GM19035 (cell line): Measurements from ENCODE around the gene FNIP2.

ENCODE experiments used
- ATAC-seq: cut with Tn5 transposase; IDR thresholded peaks from one replicate; pipeline ENCODE4 v1.9.1; 2021; ENCODE audit not compliant: unreplicated experiment

Gene FNIP2

DNA sequence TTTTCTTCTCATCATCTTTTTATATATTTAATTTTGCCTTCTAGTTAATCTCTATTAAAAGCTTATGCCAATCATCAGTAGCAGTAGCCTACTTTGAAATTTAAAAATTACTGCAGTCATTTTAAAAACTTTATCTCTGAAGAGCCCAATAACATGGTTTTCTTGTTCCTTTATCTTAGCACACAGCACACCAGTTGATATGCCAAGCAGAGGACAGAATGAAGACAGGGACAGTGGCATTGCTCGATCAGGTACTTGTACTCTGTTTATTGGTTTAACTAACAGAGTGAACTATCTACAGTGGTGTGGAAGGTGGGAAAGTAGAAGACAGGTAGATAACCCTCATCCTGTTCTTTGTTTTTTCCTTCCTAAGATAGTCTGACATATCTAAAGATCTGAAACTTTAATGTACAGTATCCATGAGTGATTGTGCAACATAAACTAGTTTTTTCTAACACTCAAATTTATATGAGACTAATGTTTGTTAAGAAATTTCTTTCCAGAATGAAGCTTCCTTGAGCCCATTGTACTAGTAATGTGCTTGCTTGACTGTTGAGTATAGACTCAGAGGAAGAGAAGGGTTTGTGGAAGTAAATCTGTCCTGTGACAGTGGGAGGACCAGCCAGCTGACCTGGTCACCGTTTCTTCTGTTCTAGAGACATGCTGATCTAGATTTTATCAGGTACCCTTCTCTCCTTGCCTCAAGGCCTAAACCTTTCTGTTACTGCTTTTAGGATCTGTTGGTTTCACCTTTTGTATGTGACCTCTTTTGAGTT lies 66.6 kb downstream of the FNIP2 start:
- no peak for ATAC-seq

DNA sequence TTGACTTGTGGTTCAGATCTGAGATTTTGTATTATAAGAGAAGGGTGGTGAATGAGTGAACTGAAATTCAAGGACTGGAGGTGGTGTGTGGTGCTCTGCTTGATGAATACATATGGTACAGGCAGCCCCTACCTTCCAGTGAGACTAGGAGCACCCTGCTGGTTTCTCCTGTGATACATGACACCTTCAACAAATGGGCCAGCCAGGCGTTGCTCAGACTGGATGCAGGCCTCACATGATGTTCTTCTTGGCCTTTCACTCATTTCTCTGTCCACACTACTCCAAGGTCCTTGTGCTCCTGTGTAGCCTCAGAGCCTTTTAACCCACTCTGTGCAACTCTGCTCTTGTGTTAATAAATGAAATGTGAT lies 67.2 kb downstream of the FNIP2 start:
- ATAC-seq: no peak

- ATAC-seq: no peak
Measured at GRCh38 chr4:158836828-158837449, 68.1 kb downstream of the FNIP2 start.

DNA sequence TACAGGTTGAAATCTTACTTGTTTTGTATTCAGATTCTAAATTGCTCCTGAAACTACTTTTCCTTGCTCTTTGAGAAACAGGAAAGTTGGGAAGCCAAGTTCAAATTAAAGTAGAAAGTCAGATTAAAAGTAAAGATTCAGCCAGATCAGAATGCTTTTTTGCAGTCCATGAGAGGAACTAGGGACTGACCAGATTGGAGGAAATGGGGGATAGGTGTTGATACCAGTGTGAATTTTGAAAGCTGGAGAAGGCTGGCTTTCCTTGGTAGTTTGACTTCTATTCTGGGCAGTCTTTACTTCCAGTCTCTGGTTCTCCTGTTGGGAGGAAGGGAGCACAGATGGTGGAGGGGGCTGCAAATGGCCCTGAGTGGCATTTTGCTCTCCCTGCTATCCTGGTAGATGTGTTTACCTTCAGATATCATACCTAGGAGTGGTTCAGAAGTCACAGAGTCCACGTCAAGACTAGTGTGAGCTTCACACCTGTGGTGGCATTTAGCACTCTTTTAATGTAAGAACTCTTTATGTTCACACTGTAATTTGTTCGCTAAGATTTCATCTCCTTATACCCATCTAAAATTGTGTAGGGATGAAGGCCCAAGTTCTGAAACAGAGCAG lies 68.8 kb downstream of the FNIP2 start:
- no peak for ATAC-seq

GRCh38 chr4:158840131-158840530 lies 71.3 kb downstream of the FNIP2 start:
- no peak for ATAC-seq

DNA sequence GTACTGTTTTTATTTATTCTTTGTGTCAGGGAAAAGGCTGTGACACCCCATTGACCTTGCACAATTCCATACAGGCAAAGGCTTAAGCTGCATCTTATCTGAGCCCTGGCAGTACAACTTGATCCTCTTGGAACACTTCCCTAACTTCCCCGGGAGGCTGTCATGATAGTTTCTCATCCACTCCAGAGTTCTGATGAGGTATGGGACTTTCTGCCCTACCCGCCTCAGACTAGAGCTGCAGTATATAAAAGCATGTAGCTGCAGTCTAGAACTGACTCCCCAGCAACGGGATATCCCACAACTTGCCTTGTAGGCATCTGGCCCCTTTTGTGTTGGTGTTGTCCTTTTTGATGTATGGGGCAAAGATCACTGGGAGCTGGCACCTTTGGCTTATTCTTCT lies 72.7 kb downstream of the FNIP2 start:
- ATAC-seq: no peak

DNA sequence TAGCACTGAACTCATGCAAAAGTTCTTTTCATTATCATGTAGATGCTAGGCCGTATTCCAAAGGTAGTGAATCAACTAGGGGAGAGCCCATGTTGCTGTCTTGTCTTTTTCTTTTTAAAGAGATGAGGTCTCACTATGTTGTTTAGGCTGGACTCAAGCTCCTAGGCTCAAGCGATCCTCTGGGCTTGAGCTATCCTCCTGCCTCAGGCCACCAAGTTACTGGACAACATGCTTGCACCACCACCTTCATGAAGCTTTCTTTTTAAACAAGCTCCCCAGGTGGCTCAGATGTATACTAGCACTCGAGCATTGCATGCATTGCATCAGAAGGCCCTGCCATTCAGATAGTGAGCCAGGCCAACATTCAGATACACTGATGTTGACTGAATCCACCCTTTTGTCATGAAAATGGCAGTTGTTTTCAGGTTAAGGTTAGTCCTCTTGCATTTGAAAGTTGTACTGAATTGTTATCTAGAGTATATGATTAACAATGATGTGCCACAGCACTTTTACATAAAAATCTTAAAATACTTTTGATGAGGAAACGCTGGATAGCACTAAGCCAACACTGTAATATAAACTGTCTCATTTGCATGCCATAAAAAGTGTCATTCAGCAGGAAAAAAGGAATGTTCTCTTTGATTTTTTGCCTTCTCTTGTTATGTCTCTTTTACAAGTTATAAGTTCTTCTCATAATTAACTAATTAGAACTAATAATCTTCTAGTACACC lies 76.7 kb downstream of the FNIP2 start:
- no peak for ATAC-seq

- ATAC-seq: no peak
Measured at GRCh38 chr4:158847535-158847934, 78.7 kb downstream of the FNIP2 start.

DNA sequence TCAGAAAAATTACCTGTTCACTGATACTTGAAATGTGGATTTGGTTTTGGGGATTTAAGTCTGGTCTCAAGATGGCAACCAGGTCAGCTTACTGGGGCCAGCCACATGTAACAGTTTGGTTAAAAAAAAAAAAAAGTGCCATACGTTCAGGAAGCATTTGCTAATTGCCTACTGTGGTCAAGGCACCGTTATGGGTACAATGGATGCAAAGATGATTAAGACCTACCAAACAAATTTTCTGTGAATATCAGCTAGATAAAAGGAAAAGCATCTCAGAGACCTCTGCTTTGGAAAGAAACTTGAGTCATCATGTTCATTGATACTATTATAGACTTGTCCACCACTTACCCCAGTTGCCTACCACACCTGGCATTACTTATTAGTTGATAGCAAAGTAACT lies 80.9 kb downstream of the FNIP2 start:
- ATAC-seq: no peak

GRCh38 chr4:158850371-158850770 lies 81.5 kb downstream of the FNIP2 start:
- ATAC-seq: no peak

DNA sequence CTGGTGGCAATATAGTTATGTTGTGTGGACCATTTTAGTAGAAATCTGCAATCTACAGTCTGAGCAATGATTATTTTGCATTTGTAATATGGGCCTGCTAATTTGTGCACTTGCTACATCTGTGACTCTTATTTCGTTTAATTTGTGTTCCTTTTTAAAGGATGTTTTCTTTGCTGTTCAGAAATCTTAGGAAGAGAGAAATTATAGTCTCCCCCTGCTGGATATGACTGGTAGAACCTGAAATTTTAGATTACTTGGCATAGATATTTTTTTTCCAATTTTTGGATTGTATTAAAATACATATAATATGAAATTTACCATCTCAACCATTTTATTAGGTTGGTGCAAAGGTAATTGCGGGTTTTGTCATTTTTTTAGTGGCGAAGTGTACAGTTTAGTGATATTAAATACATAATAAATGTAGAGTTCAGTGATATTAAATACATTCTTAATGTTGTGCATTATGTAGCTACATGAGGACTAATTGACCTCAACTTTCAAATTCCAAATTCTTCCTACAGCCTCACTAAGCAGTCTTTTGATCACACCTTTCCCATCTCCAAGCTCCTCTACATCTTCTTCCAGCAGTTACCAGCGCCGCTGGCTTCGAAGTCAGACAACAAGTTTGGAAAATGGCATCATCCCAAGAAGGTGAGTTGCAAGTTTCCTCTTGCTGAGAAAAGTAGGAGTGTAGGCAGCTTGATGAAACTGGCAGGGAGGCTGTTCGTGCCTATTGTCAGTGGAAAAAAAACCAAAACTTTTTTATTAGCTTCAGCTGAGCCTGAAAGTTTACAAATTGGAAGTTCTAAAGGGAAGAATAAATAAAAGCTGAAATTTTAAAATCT lies 82.2 kb downstream of the FNIP2 start:
- no peak for ATAC-seq

- no peak for ATAC-seq
Measured at GRCh38 chr4:158854236-158854635, 85.4 kb downstream of the FNIP2 start.

DNA sequence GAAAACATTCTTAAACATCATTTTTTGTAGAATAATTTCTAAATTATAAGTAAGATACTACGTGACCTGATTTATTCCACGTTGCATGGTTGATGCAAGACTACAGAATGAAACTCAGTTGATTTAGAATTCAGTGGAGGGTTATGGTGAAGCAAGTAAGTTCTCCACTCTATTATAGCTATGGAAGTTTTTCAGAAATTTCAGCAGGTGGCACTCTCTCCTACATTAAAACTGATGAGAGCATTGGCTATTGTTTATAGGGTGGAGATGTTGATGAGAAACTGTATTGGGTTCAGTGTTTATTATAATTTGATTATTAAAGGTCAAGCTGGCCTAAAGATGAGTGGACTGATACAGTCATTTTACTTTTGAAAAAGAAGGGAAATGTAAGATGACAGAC lies 88.0 kb downstream of the FNIP2 start:
- ATAC-seq: peak; percentile 61

DNA sequence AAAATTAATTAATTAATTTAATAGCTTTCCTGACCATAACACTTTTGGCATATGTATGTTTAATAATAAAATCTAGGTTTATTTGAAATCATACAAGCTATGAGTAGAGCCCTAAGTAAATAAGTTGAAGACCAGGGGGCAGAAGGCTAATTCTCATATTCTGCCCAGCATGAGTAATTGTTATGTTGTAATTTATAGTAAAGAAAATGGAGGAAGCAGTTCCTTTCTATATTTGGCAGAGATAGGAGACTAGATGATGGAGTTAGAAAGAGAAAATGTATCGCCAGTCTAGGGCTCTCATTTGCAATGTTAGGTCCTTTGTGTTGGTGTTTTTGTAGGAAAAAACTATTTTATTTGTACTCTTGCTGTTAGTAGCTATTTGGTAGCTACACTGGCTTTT lies 89.1 kb downstream of the FNIP2 start:
- ATAC-seq: no peak

GRCh38 chr4:158858410-158859199 lies 89.8 kb downstream of the FNIP2 start:
- no peak for ATAC-seq

DNA sequence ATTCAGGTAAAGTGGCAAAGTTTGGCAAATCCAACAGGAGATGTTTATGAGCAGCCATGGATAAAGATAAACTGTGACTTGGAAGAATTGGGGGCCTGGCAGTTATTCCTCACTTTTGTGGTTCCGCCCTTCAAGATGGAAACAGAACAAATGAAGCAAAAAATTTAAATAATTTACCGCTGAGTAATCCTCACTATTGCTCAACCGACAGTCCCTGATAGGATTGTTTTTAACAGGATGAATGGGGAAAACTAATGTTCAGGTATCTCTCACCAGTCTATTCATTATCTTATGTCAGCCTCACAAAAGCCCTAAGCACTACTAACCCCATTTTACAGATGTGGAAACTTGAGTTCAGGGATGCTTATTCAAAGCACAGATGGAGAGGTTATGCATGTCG lies 90.8 kb downstream of the FNIP2 start:
- ATAC-seq: no peak

- ATAC-seq: peak; percentile 75
Measured at GRCh38 chr4:158860856-158861255, 92.0 kb downstream of the FNIP2 start.

- ATAC-seq: peak; percentile 60
Measured at GRCh38 chr4:158861281-158861680, 92.5 kb downstream of the FNIP2 start.

DNA sequence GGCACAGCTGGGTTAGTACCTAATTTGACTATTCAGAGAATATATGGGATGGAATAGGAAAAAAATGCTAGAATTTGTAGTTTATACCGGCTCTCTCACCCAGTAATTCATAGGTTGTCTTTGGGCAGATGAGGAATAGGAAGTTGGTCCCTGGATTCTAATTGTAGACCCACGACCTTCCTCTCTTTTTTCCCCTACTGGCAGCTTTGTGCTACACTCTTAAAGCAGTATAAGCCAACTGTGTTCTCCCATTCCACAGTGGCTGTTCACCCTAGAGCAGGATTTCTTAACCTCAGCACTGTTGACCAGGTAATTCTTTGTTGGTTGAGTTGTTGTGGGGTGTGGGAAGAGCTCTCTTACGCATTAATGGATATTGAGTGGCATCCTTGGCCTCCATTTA lies 92.9 kb downstream of the FNIP2 start:
- no peak for ATAC-seq

DNA sequence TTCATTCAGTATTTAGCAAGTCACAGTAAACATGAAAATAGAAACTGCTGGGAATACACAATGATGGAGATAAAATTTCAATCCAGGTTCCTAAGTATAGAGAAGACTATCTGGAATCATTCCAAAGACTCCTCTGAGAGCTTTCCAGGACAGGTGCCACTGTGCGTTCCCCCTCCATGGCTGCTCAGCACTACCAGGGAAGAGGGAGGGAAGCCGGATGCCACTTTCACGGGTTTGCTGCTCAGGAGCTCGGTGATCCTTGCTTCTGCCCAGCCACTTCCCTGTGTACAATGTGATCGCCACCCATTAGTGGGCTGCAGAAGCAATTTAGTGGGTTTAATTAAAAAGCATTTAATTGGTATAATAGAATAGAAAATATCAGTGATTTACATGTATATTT lies 94.5 kb downstream of the FNIP2 start:
- ATAC-seq: no peak
